Colonic mucosa (tissue), 4 donors: Measurements from ENCODE around the gene FBXO3. TPM values are rescaled to one million over a fixed set of nuclear protein-coding genes. Genes with fewer than 3 reads are reported as not detected.

Experiments
- DNase-seq: peaks from one replicate; pipeline ENCODE4 v3.0.0-alpha.2; 2020
- H3K27ac ChIP-seq: fragments of 200-600 bp; one replicate; pipeline ENCODE4 v1.8.0; 2021
- H3K27me3 ChIP-seq: fragments of 200-600 bp; one replicate; pipeline ENCODE4 v1.8.0; 2021
- H3K36me3 ChIP-seq: fragments of 200-600 bp; one replicate; pipeline ENCODE4 v1.8.0; 2021
- H3K4me1 ChIP-seq: fragments of 200-600 bp; one replicate; pipeline ENCODE4 v1.8.0; 2021; ENCODE audit warnings: mild to moderate bottlenecking
- H3K4me3 ChIP-seq: fragments of 200-600 bp; one replicate; pipeline ENCODE4 v1.8.0; 2021
- H3K9ac ChIP-seq, 2 donors: one replicate each; pipeline ENCODE4 v1.7.0; 2013; ENCODE audit warnings: control low read depth in 2 of 2, low read depth in 2 of 2, low read length in 2 of 2
- H3K9me3 ChIP-seq: fragments of 200-600 bp; one replicate; pipeline ENCODE4 v1.8.0; 2021
- intact Hi-C: fragments of 100-400 bp; cut with DNase I; formaldehyde crosslinking; loops from one replicate; pipeline ENCODE4 v1.14.1; 2022
- total RNA-seq, 2 donors: library from RNA; stranded (reverse); fragmentation: NEBNext Ultra II Directional in 1 of 2; extraction: Animal tissue kit (Norgen Biotek cat#: 25700) in 1 of 2; gene quantifications; one replicate each; pipeline ENCODE4 v1.2.1, GENCODE V29; 2021
- TF ChIP-seq, protein P1 (sequence below): fragments of 200-600 bp; IDR thresholded peaks from one replicate; pipeline ENCODE4 v1.8.0; 2022; ENCODE audit warnings: antibody characterized with exemption, mild to moderate bottlenecking
- donor health status: healthy.
- donor health status: DM: no; HTN: no; CAD: no.
- donor health status: DM: no; HTN: no; CAD: no.

The FBXO3 gene
- total RNA-seq, 2 donors from 2014 or later, result 30.0 to 36.9 TPM

DNA sequence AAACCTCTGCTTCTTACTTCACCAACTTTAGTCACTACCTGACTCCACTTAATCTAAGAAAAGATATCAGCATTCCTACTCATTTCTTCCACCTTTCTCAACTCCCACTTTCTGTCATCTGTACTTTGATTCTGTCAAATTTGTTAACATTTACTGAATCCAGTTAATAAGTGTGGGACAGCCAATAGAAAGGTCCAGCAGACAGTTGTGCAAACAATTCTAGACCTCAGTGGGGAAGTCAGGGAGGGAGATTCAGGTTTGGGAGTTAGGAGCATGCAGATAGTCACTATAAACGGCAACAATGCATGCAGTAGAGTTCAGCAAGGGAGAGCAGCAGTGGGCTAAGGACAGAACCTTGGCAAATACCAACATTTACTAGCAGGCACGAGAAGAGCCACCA lies 4.1 kb downstream of the FBXO3 start:
- no peaks in the 10 kb centered on the region for H3K9me3 ChIP-seq
- no peak overlapping the region for H3K27ac ChIP-seq
- H3K4me3 ChIP-seq, result no peak overlapping the region
- H3K9ac ChIP-seq, result no peak overlapping the region
- H3K36me3 ChIP-seq, result no peaks in the 10 kb centered on the region
- TF ChIP-seq, protein P1, sequence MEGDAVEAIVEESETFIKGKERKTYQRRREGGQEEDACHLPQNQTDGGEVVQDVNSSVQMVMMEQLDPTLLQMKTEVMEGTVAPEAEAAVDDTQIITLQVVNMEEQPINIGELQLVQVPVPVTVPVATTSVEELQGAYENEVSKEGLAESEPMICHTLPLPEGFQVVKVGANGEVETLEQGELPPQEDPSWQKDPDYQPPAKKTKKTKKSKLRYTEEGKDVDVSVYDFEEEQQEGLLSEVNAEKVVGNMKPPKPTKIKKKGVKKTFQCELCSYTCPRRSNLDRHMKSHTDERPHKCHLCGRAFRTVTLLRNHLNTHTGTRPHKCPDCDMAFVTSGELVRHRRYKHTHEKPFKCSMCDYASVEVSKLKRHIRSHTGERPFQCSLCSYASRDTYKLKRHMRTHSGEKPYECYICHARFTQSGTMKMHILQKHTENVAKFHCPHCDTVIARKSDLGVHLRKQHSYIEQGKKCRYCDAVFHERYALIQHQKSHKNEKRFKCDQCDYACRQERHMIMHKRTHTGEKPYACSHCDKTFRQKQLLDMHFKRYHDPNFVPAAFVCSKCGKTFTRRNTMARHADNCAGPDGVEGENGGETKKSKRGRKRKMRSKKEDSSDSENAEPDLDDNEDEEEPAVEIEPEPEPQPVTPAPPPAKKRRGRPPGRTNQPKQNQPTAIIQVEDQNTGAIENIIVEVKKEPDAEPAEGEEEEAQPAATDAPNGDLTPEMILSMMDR, result no peak
- no peak for DNase-seq
- H3K4me1 ChIP-seq, result no peaks in the 10 kb centered on the region
- intact Hi-C loops, result no loop called here
- H3K27me3 ChIP-seq, result no peaks in the 10 kb centered on the region

DNA sequence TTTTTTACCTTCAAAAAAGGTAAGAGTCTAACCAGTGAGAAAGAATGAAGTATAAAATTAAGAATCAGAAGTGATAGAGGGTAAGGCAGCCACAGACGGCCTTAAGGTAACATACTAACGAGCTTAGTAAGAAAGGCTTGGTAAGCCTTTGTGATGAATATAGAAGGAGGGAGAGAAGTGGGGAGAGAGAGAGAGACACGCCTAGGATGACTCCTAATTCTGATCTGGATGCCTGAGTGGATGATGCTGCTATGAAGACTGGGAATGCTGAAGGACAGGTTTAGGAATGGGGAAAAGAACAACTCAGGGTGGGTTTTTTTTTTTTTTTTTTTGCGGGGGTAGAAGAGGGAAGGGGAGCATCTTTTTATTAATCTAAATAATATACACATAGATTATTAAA lies 4.8 kb downstream of the FBXO3 start:
- H3K27me3 ChIP-seq, result no peaks in the 10 kb centered on the region
- no peaks in the 10 kb centered on the region for H3K9me3 ChIP-seq
- H3K9ac ChIP-seq, result no peak overlapping the region
- H3K27ac ChIP-seq, result no peak overlapping the region
- intact Hi-C loops, result no loop called here
- H3K4me1 ChIP-seq, result no peaks in the 10 kb centered on the region
- no peak for DNase-seq
- TF ChIP-seq, protein P1, result no peak
- H3K36me3 ChIP-seq, result no peaks in the 10 kb centered on the region
- H3K4me3 ChIP-seq, result no peak overlapping the region

DNA sequence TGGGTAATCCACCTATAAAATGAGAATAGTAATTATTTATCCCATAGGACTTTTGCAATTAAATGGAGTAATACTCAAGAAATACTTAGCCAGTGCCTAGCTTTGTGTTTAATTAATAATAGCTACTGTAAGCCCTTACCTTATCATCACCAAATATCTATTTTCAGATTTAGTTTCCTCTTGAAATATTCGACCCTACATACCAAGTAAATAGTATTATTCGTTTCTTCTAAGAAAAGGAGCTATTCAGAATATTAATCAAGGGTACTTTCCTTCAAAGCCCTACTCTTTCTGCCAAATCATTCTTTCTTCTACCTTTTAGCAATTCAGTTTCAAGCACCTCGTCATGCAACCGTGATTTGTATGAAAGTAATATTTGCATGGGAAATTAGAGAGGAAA lies 6.7 kb downstream of the FBXO3 start:
- Histone ChIP-seq H3K4me3 (no peak overlapping the region), H3K9me3 (no peaks in the 10 kb centered on the region), H3K27me3 (no peaks in the 10 kb centered on the region), H3K36me3 (no peaks in the 10 kb centered on the region), H3K9ac (no peak overlapping the region), H3K27ac (no peak overlapping the region), H3K4me1 (no peaks in the 10 kb centered on the region)
- TF ChIP-seq, protein P1, result no peak
- intact Hi-C loops, result no loop called here
- DNase-seq, result no peak

DNA sequence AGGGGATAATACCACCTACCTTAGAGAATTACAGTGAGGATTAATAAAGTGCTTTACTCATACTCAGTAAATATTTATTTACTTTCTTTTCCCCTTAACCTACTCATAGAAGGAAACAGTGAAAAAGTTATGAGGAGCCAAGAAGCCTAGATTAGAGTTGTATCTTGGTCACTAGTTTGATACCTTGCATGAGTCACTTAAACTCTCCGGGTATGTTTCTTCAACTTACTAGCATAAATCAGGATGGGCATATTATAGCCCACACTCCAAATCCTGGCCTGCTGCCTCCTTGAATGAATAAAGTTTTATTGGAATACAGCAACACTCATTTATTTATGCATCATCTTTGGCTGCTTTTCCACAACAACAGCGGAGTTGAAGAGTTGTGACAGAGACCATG lies 8.2 kb downstream of the FBXO3 start:
- no peak for DNase-seq
- Histone ChIP-seq H3K27ac (no peak overlapping the region), H3K4me1 (no peaks in the 10 kb centered on the region), H3K9me3 (no peaks in the 10 kb centered on the region), H3K9ac (no peak overlapping the region), H3K36me3 (no peaks in the 10 kb centered on the region), H3K27me3 (no peaks in the 10 kb centered on the region), H3K4me3 (no peak overlapping the region)
- TF ChIP-seq, protein P1, result no peak
- intact Hi-C loops, result no loop called here

DNA sequence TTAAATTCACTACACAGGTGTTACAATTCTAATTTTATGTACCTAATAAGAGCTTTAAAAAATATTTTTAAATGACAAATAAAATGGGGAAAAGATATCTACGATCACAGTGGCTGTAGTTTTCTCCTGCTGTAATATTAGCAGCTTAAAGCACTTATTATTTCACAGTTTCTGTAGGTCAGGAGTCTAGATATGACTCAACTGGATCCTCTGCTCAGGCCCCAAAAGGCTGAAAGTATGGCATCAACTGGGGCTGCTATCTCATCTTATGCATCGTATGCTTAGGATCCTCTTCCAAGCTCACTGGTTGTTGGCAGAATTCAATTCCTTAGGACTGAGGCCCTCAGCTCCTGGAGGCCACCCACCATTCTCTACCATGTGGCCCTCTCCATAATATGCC lies 12.8 kb downstream of the FBXO3 start:
- no peaks in the 10 kb centered on the region for H3K4me1 ChIP-seq
- DNase-seq, result no peak
- no peaks in the 10 kb centered on the region for H3K9me3 ChIP-seq
- intact Hi-C loops, result no loop called here
- no peak overlapping the region for H3K27ac ChIP-seq
- no peaks in the 10 kb centered on the region for H3K27me3 ChIP-seq
- H3K36me3 ChIP-seq, result no peaks in the 10 kb centered on the region
- TF ChIP-seq, protein P1, result no peak
- no peak overlapping the region for H3K9ac ChIP-seq
- no peak overlapping the region for H3K4me3 ChIP-seq
